H1 (cell line): ENCODE measurements around the gene ANO6. TPM values are rescaled to one million over a fixed set of nuclear protein-coding genes. Genes with fewer than 3 reads are reported as not detected.

ENCODE experiments used
- NANOG ChIP-seq: IDR thresholded peaks from 2 replicates; pipeline ENCODE4 v1.6.1; 2011; ENCODE audit warnings: low read length, low read depth, mild to moderate bottlenecking, inconsistent platforms; ENCODE audit not compliant: insufficient read depth, poor library complexity, severe bottlenecking
- polyA plus RNA-seq, 7 experiments: library from polyadenylated mRNA; depleted of rRNA in 3 of 7; stranded (reverse) in 5 of 7; unstranded in 2 of 7; fragments of >200 nt in 5 of 7; fragments of 200-250 nt in 2 of 7; gene quantifications; 1 replicate in 5 of 7; 2 replicates in 1 of 7; 4 replicates in 1 of 7; pipeline versions ENCODE4 v1.2.1 to v1.2.3, GENCODE V29; 2011 to 2013; ENCODE audit warnings: missing spikeins in 2 of 7, mixed read lengths in 2 of 7
- total RNA-seq: library from RNA; stranded (reverse); fragmentation: NEBNext Ultra II Directional; extraction: Animal tissue kit (Norgen Biotek cat#: 25700); gene quantifications from 2 replicates; pipeline ENCODE4 v1.2.1, GENCODE V29; 2021

The ANO6 gene
- total and polyA plus RNA-seq, 2 of the 8 experiments (the other 6 are each of a cell fraction or from before 2014, with no cell fraction given) = 15.1 to 39.7 TPM

GRCh38 chr12:45220363-45220931, 4.6 kb downstream of the ANO6 start (continued):
- TF ChIP-seq NANOG = no peak
